ENCODE measurements around the gene CEACAM8.
"Not testable (repeated sequence)": the region's sequence is repeated elsewhere in the genome, so short reads cannot be mapped to it uniquely, and the experiment has no call there.

Gene CEACAM8

GRCh38 chr19:42594617-42595489 is at the start of gene CEACAM8:
TSS of gene CEACAM8 (minus strand) at chr19:42594924. CDS start at chr19:42594828, 96 bp downstream.
- no peak for TF ChIP-seq CTCF (IDR thresholded peaks at IDR 0.05; ENCODE audit: control insufficient read depth, extremely low read depth, insufficient read depth)
- no peak for DNase-seq (ENCODE audit: low read depth)
- no peak within 1 kb of the TSS for H3K4me3 ChIP-seq (ENCODE audit: low read depth, low read length)

DNA sequence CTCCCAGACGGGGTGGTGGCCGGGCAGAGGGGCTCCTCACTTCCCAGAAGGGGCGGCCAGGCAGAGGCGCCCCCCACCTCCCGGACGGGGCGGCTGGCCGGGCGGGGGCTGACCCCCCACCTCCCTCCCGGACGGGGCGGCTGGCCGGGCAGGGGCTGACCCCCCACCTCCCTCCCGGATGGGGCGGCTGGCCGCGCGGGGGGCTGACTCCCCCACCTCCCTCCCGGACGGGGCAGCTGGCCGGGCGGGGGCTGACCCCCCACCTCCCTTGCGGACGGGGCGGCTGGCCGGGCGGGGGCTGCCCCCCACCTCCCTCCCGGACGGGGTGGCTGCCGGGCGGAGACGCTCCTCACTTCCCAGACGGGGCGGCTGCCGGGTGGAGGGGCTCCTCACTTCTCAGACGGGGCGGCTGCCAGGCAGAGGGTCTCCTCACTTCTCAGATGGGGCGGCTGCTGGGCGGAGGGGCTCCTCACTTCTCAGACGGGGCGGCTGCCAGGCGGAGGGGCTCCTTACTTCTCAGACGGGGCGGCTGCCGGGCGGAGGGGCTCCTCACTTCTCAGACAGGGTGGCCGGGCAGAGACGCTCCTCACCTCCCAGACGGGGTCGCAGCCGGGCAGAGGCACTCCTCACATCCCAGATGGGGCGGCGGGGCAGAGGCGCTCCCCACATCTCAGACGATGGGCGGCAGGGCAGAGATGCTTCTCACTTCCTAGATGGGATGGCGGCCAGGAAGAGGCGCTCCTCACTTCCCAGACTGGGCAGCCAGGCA is 44.8 kb upstream of the CEACAM8 start:
- H3K4me3 ChIP-seq (ENCODE audit: low read depth, low read length); DNase-seq (ENCODE audit: low read depth): not testable (repeated sequence)

- no peak for TF ChIP-seq CTCF (IDR thresholded peaks at IDR 0.05; ENCODE audit: control insufficient read depth, extremely low read depth, insufficient read depth)
- no peak for DNase-seq (ENCODE audit: low read depth)
- no peak overlapping the region for H3K4me3 ChIP-seq (ENCODE audit: low read depth, low read length)
Observed at GRCh38 chr19:42635233-42635539, 40.5 kb upstream of the CEACAM8 start.

- no peak overlapping the region for H3K4me3 ChIP-seq (ENCODE audit: low read depth, low read length)
- DNase-seq (ENCODE audit: low read depth) = no peak
- TF ChIP-seq CTCF (IDR thresholded peaks at IDR 0.05; ENCODE audit: control insufficient read depth, extremely low read depth, insufficient read depth) = peak; percentile 65
Observed at GRCh38 chr19:42634409-42635232, 39.9 kb upstream of the CEACAM8 start.

DNA sequence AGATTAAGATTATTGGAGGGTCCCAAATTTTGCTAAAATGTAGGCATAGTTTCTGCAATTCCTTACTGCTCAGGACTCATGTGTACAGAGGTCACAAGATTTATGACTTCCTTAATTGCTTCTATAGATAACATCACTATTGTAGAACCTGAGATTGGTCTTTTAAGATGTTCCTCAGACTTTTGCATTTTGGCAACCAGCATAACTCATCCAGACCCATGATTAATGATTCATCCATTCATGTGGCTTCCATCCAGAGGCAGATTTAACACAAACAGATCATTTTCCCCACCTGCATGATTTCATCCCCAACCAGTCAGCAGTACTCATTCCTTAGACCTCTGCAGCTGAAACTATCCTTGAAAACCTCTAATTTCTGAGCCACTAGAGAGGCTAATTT is 34.5 kb upstream of the CEACAM8 start:
- TF ChIP-seq CTCF (IDR thresholded peaks at IDR 0.05; ENCODE audit: control insufficient read depth, extremely low read depth, insufficient read depth) = no peak
- H3K4me3 ChIP-seq (ENCODE audit: low read depth, low read length) = no peak overlapping the region
- no peak for DNase-seq (ENCODE audit: low read depth)

GRCh38 chr19:42628411-42629140 is 33.9 kb upstream of the CEACAM8 start:
- TF ChIP-seq CTCF (IDR thresholded peaks at IDR 0.05; ENCODE audit: control insufficient read depth, extremely low read depth, insufficient read depth) = no peak
- no peak for DNase-seq (ENCODE audit: low read depth)
- no peak overlapping the region for H3K4me3 ChIP-seq (ENCODE audit: low read depth, low read length)
